ENCODE results near the gene RTL1. TPM values are rescaled to one million over a fixed set of nuclear protein-coding genes. Genes with fewer than 3 reads are reported as not detected.

RTL1 gene
- total and polyA plus RNA-seq, 2 of the 13 experiments (the other 11 are each of a cell fraction or from before 2014, with no cell fraction given) = not detected

DNA sequence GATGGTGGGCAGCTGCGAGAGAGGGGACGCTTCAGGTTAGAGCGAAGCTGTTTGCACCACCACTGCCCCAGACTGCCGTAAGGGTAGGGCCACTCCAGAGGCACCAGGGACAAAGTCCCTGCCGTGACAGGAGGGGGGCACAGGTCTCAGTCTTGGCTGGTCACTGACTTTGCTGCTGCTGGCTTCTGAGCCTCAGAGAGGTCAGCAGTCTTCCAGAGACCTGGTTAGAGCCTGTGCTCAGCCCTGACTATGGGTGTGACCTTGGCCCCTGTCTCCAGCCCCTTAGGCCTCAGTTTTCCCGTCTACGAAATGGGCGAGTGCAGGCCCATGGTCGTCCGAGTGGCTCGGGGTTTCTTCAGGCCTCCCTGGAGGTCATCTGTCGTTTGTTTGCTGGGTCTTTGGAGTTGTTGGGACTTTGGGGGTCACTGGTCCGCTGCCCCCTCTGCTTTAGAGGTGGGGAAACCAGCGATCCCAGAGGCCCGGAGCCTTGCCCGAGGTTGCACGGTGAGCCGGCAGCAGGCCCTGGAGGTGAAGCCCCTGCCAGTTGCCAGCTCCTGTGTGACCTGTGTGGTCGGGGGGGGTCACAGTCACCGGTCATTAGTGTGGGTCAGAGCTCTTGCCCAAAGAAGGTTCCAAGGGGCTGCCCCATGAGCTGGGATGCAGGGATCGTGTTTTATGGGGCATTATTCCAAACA, 62.3 kb downstream of the RTL1 start (continued):
- TF ChIP-seq ZIK1 (CRISPR knock-in tag; IDR thresholded peaks at IDR 0.05; ENCODE audit: borderline replicate concordance, low read depth) (no peak), TEAD2 (CRISPR knock-in tag; IDR thresholded peaks at IDR 0.05) (no peak), TCF7L2 (IDR thresholded peaks at IDR 0.05; ENCODE audit: low read depth, low read length) (no peak), ZNF350 (CRISPR knock-in tag; IDR thresholded peaks at IDR 0.05; ENCODE audit: borderline replicate concordance, low read depth) (no peak), ZNF598 (CRISPR knock-in tag; IDR thresholded peaks at IDR 0.05; ENCODE audit: borderline replicate concordance) (no peak), JUNB (CRISPR knock-in tag; IDR thresholded peaks at IDR 0.05; ENCODE audit: borderline replicate concordance) (no peak), SRF (IDR thresholded peaks at IDR 0.05; ENCODE audit: low read depth, low read length) (no peak), SMAD9 (CRISPR knock-in tag; IDR thresholded peaks at IDR 0.05) (no peak), ZNF614 (CRISPR knock-in tag; IDR thresholded peaks at IDR 0.05; ENCODE audit: borderline replicate concordance) (no peak), ZNF274 (CRISPR knock-in tag; IDR thresholded peaks at IDR 0.05) (no peak), ELF3 (CRISPR knock-in tag; IDR thresholded peaks at IDR 0.05) (no peak)
- TF ChIP-seq, protein P1, sequence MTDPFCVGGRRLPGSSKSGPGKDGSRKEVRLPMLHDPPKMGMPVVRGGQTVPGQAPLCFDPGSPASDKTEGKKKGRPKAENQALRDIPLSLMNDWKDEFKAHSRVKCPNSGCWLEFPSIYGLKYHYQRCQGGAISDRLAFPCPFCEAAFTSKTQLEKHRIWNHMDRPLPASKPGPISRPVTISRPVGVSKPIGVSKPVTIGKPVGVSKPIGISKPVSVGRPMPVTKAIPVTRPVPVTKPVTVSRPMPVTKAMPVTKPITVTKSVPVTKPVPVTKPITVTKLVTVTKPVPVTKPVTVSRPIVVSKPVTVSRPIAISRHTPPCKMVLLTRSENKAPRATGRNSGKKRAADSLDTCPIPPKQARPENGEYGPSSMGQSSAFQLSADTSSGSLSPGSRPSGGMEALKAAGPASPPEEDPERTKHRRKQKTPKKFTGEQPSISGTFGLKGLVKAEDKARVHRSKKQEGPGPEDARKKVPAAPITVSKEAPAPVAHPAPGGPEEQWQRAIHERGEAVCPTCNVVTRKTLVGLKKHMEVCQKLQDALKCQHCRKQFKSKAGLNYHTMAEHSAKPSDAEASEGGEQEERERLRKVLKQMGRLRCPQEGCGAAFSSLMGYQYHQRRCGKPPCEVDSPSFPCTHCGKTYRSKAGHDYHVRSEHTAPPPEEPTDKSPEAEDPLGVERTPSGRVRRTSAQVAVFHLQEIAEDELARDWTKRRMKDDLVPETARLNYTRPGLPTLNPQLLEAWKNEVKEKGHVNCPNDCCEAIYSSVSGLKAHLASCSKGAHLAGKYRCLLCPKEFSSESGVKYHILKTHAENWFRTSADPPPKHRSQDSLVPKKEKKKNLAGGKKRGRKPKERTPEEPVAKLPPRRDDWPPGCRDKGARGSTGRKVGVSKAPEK (CRISPR knock-in tag; IDR thresholded peaks at IDR 0.05; ENCODE audit: borderline replicate concordance) = no peak
- TF ChIP-seq, protein P2, sequence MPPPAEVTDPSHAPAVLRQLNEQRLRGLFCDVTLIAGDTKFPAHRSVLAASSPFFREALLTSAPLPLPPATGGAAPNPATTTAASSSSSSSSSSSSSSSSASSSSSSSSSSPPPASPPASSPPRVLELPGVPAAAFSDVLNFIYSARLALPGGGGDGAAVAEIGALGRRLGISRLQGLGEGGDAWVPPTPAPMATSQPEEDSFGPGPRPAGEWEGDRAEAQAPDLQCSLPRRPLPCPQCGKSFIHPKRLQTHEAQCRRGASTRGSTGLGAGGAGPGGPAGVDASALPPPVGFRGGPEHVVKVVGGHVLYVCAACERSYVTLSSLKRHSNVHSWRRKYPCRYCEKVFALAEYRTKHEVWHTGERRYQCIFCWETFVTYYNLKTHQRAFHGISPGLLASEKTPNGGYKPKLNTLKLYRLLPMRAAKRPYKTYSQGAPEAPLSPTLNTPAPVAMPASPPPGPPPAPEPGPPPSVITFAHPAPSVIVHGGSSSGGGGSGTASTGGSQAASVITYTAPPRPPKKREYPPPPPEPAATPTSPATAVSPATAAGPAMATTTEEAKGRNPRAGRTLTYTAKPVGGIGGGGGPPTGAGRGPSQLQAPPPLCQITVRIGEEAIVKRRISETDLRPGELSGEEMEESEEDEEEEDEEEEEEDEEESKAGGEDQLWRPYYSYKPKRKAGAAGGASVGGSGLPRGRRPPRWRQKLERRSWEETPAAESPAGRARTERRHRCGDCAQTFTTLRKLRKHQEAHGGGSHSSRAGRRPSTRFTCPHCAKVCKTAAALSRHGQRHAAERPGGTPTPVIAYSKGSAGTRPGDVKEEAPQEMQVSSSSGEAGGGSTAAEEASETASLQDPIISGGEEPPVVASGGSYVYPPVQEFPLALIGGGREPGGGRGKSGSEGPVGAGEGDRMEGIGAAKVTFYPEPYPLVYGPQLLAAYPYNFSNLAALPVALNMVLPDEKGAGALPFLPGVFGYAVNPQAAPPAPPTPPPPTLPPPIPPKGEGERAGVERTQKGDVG (CRISPR knock-in tag; IDR thresholded peaks at IDR 0.05; ENCODE audit: borderline replicate concordance) = no peak
- TF ChIP-seq, protein P3, sequence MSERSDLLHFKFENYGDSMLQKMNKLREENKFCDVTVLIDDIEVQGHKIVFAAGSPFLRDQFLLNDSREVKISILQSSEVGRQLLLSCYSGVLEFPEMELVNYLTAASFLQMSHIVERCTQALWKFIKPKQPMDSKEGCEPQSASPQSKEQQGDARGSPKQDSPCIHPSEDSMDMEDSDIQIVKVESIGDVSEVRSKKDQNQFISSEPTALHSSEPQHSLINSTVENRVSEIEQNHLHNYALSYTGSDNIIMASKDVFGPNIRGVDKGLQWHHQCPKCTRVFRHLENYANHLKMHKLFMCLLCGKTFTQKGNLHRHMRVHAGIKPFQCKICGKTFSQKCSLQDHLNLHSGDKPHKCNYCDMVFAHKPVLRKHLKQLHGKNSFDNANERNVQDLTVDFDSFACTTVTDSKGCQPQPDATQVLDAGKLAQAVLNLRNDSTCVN (CRISPR knock-in tag; IDR thresholded peaks at IDR 0.05; ENCODE audit: borderline replicate concordance) = no peak
- TF ChIP-seq, protein P4, sequence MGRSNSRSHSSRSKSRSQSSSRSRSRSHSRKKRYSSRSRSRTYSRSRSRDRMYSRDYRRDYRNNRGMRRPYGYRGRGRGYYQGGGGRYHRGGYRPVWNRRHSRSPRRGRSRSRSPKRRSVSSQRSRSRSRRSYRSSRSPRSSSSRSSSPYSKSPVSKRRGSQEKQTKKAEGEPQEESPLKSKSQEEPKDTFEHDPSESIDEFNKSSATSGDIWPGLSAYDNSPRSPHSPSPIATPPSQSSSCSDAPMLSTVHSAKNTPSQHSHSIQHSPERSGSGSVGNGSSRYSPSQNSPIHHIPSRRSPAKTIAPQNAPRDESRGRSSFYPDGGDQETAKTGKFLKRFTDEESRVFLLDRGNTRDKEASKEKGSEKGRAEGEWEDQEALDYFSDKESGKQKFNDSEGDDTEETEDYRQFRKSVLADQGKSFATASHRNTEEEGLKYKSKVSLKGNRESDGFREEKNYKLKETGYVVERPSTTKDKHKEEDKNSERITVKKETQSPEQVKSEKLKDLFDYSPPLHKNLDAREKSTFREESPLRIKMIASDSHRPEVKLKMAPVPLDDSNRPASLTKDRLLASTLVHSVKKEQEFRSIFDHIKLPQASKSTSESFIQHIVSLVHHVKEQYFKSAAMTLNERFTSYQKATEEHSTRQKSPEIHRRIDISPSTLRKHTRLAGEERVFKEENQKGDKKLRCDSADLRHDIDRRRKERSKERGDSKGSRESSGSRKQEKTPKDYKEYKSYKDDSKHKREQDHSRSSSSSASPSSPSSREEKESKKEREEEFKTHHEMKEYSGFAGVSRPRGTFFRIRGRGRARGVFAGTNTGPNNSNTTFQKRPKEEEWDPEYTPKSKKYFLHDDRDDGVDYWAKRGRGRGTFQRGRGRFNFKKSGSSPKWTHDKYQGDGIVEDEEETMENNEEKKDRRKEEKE (IDR thresholded peaks at IDR 0.05) = no peak
- TF ChIP-seq, protein P5, sequence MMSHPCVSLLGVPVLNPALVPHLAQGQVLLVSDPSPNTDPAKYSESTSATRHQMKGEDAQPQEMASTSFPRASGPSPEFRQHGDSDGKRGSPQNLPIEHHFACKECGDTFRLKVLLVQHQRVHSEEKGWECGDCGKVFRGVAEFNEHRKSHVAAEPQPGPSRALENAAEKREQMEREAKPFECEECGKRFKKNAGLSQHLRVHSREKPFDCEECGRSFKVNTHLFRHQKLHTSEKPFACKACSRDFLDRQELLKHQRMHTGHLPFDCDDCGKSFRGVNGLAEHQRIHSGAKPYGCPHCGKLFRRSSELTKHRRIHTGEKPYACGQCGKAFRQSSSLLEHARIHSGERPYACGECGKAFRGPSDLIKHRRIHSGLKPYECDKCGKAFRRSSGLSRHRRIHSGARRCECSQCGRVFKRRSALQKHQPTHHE (CRISPR knock-in tag; IDR thresholded peaks at IDR 0.05; ENCODE audit: borderline replicate concordance) = no peak
